ENCODE data around the gene GALNT9.

Gene GALNT9

GRCh38 chr12:132188451-132188901 lies 140.9 kb downstream of the GALNT9 start:
- H3K27ac ChIP-seq (ENCODE audit: poor library complexity, severe bottlenecking) = no peak overlapping the region
- no peaks in the 10 kb centered on the region for H3K4me1 ChIP-seq (ENCODE audit: insufficient read depth, poor library complexity, severe bottlenecking)
- DNase-seq (ENCODE audit: low spot score) (no peak), ATAC-seq (ENCODE audit: low read depth) (no peak)
- no peak overlapping the region for H3K4me3 ChIP-seq (ENCODE audit: severe bottlenecking)
- no peaks in the 10 kb centered on the region for H3K36me3 ChIP-seq (ENCODE audit: low read depth)
- TF ChIP-seq CTCF (IDR thresholded peaks at IDR 0.05; ENCODE audit: poor library complexity, severe bottlenecking) = no peak
- H3K27me3 ChIP-seq (ENCODE audit: insufficient read depth, poor library complexity, severe bottlenecking) = peaks cover 18% of the 10 kb centered on the region
- no peaks in the 10 kb centered on the region for H3K9me3 ChIP-seq (ENCODE audit: severe bottlenecking)

GRCh38 chr12:132187646-132188450 lies 141.5 kb downstream of the GALNT9 start:
- no peak overlapping the region for H3K4me3 ChIP-seq (ENCODE audit: severe bottlenecking)
- no peaks in the 10 kb centered on the region for H3K4me1 ChIP-seq (ENCODE audit: insufficient read depth, poor library complexity, severe bottlenecking)
- ATAC-seq (ENCODE audit: low read depth) (no peak), DNase-seq (ENCODE audit: low spot score) (no peak)
- no peak overlapping the region for H3K27ac ChIP-seq (ENCODE audit: poor library complexity, severe bottlenecking)
- no peaks in the 10 kb centered on the region for H3K36me3 ChIP-seq (ENCODE audit: low read depth)
- peaks cover 18% of the 10 kb centered on the region for H3K27me3 ChIP-seq (ENCODE audit: insufficient read depth, poor library complexity, severe bottlenecking)
- no peaks in the 10 kb centered on the region for H3K9me3 ChIP-seq (ENCODE audit: severe bottlenecking)
- no peak for TF ChIP-seq CTCF (IDR thresholded peaks at IDR 0.05; ENCODE audit: poor library complexity, severe bottlenecking)

- no peak for DNase-seq (ENCODE audit: low spot score)
- Histone ChIP-seq H3K4me3 (ENCODE audit: severe bottlenecking) (no peak overlapping the region), H3K4me1 (ENCODE audit: insufficient read depth, poor library complexity, severe bottlenecking) (no peaks in the 10 kb centered on the region), H3K36me3 (ENCODE audit: low read depth) (no peaks in the 10 kb centered on the region), H3K9me3 (ENCODE audit: severe bottlenecking) (no peaks in the 10 kb centered on the region), H3K27me3 (ENCODE audit: insufficient read depth, poor library complexity, severe bottlenecking) (peaks cover 18% of the 10 kb centered on the region), H3K27ac (ENCODE audit: poor library complexity, severe bottlenecking) (no peak overlapping the region)
- no peak for ATAC-seq (ENCODE audit: low read depth)
- no peak for TF ChIP-seq CTCF (IDR thresholded peaks at IDR 0.05; ENCODE audit: poor library complexity, severe bottlenecking)
Observed at GRCh38 chr12:132186857-132187620, 142.3 kb downstream of the GALNT9 start.

- Histone ChIP-seq H3K36me3 (ENCODE audit: low read depth) (no peaks in the 10 kb centered on the region), H3K4me1 (ENCODE audit: insufficient read depth, poor library complexity, severe bottlenecking) (no peaks in the 10 kb centered on the region), H3K9me3 (ENCODE audit: severe bottlenecking) (no peaks in the 10 kb centered on the region), H3K27me3 (ENCODE audit: insufficient read depth, poor library complexity, severe bottlenecking) (peaks cover 18% of the 10 kb centered on the region), H3K4me3 (ENCODE audit: severe bottlenecking) (no peak overlapping the region), H3K27ac (ENCODE audit: poor library complexity, severe bottlenecking) (no peak overlapping the region)
- ATAC-seq (ENCODE audit: low read depth) (no peak), DNase-seq (ENCODE audit: low spot score) (no peak)
- no peak for TF ChIP-seq CTCF (IDR thresholded peaks at IDR 0.05; ENCODE audit: poor library complexity, severe bottlenecking)
Observed at GRCh38 chr12:132186208-132186856, 143.1 kb downstream of the GALNT9 start.
